Measurements from ENCODE around the gene KIF16B.

Gene KIF16B

DNA sequence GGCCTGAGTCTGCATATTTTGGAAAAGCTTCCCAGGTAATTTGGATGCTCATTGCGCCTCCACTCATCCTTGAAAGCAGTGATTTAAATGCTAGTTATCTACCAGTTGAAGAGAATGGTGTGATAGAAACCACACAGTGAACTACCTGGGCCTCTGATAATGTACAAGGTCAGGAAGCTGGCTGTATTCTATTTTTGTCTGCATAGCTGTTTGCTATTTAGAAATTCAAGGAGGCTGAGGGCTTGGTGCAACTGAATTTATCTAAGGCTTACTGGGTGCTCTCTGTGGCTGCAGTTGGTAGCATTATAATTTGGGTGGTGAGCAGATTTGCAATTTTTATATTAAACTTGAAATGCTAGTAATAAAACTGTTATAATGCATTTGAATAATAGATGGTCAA lies 245.6 kb downstream of the KIF16B start:
- DNase-seq, result no peak

DNA sequence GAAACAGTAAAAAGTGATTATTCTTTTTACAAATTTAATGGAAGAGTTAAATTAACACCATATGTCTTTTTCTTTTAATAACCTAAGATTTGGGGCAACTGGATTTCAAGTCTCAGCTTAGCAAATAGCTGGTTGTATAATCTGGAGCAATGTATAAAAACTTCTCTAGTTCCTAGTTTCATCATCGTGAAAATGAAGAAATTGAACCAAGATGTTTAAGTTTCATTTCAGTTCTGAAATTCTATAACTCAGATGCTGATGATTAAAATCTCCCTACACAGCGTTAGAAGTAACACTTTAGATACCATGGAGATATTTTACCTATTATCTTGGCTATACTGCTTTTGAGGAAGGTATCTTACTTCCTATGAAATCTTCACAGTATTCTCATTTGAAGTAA lies 252.0 kb downstream of the KIF16B start:
- DNase-seq, result no peak

DNA sequence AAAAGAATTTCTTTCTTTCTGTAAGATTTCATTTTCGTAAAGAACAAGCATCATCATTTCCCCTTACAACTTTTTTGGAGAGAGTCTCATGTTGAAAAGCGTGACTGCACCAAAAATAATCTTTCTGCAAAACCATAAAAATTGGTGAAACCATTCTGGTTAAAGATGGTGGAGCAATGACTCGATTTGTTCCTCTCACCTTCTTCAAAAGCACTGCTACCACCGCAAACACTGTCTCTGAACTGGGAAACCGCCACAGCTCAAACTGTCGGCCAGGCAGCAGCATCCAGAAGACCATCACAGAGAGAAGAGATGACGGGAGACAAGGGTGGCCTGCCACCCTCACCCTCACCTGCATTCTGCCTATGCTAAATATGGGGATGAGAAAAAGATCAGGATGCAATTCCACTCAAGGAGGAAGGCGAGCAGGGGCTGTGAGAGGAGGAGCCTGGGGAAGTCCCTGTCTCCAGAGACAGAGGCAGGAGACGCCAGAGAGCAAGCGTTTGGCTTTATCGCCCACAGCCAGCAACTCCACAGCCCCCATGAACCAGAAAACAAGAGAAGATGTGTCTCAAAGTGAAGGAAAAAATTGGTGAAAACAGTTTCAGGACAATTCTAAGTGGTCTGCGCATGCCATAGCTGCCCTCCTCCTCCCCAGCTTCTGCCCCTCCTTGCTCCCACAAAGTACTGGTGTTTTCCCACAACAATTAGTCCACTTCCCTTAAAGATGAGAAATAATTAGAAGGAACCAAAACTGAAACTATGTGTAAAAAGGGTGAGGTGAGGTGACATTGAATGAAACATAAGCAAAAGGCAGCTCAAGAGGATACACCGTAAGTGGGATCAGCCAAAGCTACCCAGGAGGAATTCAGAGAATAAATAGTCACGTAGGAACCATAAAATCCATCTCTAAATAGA lies 255.5 kb downstream of the KIF16B start:
- DNase-seq, result no peak

DNA sequence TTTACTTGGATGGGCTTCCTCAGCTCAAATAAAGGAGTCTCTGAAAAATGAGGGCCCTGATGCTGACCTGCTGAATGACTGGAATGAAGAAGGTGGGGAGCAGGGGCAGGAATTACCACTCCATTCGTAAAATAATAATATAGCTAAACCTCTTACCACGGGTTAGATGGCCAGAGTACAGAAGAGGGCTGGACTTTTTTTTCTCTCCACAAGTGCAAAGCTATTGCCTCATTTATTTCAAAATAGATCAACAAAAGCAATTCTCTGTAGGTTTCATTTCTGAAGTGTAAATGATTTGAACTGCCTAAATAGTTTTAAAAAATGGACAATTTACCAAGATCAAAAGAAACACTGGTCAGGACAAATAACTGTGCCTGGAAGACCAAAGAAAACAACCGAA lies 256.7 kb downstream of the KIF16B start:
- DNase-seq, result no peak

DNA sequence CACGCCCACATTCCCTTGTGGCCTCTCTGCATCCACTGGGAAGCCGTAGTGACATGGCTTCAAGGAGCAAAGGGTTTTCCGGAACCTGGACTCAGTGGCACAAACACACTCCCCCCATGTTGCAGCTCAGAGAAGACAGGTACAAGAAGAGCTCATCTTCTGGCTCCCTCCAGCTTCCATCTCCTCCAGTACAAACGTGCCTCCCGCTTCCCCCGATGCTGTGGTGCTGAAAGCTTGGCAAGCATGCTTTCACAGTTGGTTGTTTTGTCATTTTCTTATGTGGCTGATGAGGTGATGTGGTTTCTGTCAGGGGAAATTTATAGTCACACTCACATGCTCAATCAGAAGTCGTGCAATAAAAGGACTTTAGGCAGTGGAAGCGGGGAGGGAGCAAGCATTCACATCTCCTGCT lies 258.5 kb downstream of the KIF16B start:
- no peak for DNase-seq

DNA sequence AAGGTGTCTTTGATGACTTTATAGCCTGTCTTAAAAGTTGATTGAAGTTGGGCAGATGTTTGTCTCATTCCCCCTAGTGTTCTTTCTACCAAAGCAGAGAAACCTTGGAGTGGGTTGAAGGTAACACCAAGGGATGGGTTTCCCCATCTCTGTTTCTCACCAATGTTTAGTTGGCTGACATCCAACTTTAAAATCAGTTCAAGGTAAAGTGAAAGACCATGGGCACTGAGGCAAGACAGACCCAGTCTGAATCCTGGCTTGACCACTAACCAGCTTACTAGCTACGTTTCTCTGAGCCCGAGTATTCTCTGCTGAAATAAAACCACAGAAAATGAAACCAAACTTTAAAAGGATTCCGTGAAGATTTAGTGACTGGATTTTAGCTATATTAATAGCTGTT lies 258.9 kb downstream of the KIF16B start:
- no peak for DNase-seq

DNA sequence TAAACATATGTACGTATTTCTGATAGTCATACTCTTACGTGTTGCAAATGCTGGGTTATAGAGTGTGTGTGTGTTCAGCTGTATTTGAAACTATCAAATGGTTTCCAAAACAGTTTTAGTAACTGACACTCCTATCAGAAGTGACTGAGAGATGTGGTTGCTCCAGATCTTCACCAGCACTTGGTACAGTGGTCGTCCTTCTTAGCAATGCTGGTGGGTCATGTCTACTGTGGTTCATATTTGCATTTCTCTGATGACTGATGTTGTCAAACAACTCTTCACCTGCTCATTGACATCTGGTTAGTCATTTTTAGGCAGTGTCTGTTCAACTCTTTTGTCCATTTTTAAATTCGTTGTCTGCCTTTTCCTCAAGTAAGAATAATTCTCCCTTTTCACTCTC lies 259.3 kb downstream of the KIF16B start:
- DNase-seq, result no peak

DNA sequence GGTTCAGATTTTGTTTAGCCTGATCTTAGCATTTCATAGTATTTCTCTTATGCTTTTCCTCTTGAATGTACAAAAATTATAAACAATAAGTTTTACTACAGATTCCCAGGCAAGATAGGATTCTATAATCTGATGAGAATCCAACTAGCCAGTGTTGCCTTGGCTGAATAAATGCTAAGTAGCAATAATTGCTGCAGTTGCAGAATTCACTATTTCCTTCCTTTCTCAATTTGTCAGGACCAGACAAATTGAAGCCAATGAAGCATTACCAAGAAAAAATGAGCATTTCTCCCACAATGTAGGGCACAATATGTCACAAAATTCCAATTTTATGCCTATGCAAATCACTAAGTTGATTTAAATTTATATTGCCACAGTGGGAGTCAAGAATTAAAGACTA lies 260.2 kb downstream of the KIF16B start:
- DNase-seq, result no peak

DNA sequence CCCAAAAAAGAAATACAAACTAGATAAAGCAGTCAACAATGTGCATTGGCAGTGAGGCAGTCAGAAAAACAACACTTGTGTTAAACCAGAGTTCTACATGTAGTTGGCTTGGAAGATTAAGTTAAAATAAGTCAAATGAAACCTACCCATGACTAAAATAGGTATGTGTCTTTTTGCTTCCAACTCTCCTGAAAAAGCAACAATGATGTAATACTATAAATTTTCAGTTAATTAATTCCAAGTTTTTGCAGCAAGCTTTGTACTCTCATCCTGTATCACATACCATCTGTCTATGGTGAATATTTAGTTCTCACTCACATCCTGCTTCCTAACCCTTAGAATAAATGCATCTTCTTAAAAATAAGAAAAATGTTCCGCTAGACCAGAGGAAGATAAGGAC lies 261.5 kb downstream of the KIF16B start:
- DNase-seq, result peak; percentile 9

DNA sequence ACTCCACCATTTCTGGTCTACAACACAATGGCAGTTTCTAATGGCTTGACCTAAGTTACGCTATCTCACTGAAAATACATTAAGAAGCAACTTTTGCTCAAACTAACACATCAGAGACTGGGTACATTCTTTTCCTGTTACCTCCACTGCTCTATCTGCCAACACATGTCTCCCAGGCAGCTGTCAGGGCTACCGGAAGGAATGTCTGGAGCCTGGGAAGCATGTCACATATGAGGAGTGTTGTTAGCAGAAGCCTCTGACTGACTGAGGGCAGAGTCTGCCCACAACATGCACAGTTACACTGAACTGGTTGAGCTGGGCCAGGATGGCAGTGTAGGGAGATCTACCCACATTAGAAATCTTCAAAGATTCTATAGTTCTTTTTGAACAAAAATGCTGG lies 264.5 kb downstream of the KIF16B start:
- DNase-seq, result no peak

DNA sequence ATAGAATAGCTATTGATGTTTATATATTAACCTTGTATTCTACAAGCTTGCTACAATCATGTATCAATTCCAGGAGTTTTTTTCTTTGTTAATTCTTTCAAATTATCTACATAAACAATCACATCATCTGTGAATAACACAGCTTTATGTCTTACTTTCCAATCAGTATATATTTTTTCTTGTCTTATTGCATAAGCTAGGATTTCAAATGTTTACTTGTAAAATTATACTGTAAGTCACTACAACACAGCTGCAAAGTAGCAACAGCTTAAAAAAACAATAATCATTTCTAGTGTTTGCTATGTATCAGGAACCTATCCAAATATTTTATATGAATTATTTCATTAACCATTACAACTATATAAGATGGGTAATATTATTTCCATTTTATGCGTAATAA lies 270.4 kb downstream of the KIF16B start:
- DNase-seq, result no peak

DNA sequence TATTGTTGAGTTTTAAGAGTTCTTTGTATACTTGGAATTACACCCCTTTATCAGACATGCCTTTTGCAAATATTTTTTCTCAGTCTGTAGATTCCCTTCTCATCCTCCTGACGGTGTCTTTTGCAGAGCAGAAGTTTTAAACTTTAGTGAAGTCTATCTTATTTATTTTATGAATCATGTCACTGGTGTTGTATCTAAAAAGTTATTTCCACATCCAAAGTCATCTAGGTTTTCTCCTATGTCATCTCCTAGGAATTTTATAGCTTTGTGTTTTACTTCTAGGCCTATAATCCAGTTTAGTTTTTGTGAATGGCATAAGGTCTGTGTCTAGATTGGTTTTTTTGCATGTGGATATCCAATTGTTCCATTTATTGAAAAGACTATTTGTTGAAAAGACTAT lies 271.3 kb downstream of the KIF16B start:
- DNase-seq, result no peak

DNA sequence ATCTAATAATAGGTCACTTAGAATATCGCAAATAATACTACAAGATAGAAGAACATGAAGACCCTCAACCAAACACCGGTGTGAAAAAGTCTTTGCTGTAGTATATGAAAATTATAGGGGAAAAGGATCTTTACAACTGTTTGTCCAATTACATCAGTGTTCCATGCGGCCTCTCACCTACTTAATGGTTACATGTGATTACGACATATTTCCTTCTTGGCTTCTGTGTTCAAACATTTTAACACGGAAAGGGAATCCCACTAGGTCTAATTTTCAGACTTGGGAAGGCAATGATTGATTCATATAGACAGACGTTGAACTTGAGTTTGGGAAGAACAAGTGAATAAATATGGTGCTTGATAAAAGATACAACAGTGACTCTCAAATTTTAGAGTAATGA lies 273.4 kb downstream of the KIF16B start:
- DNase-seq, result no peak

DNA sequence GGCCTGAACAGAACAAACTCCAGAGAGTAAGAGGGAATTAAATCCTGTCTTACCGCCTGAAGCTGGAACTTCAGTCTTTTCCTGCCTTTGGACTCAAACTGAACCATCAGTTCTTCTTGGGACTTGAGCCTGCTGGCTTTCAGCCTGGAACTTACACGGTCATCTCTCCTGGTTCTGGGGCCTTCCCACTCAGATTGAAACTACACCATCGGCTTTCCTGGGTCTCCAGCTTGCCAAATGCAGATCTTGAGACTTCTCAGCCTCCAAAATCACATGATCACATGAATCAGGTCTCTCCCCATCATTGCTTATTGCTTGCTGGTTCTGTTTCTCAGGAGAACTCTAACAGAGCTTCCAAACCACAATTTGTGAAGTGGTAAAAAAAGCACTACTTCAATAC lies 276.3 kb downstream of the KIF16B start:
- no peak for DNase-seq

DNA sequence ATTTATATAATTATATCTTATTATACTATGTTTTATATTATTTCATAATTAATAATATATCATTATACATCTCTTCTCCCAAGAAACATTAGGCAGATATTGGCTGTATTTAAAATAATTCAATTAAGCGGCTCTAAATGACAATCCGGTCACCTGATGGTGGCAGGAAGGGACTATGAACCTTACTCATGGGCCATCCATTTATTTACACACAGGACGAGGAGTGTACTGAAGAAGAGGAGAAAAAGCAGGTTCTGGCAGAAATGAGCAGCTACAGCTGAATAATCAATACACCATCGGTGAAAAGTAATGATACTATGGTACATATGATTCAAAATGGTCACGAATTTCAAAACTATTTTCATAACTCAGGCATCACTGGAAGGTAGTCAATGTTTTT lies 277.7 kb downstream of the KIF16B start:
- DNase-seq, result no peak

DNA sequence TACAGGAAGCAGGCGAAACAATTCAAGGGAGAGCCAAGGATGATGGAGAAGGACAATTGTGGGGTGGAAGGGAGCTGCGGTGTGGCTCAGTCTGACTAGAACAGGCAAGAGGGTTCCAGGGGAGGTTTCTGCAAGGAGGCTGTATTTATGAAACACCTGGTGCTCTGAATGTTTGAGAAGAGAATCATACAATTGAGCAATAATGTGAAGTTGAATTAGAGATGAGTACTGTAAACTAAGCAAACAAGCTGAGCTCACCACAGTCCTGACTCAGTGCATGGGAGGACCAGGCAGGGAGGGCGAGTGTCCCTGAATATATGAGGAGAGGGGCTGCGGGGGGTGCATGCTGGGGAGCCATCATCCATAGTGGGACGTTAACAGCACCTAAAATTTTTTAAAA lies 279.7 kb downstream of the KIF16B start:
- DNase-seq, result no peak

DNA sequence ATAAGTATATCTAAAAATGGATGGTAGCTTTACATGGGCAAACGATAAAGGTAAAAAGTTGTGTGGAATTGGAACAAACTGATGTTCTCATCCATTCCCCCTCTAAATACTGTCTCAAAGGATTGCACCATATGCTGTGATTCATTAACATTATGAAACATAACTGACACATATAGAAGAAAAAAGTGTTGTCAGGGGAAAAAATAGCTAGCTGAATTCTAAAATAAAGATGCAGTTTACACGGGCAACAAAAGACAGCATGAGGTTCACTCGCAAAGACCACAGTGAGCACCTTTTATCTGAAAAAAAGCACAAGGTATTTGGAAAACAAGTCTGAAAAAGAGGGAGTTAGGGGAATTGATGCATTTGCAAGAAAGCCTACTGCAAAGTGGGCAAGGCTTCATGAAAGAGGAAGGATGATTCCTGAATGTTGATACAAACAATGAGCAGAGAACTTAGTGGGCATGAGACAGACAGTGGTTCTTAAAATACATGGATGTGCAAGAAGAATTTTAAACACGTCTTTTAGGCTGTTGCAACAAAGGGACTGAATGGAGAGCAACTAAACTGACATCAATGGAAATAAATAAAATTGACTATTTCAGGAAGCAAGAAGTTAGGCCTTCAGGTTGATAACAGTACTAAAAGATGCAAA lies 280.9 kb downstream of the KIF16B start:
- DNase-seq, result no peak

DNA sequence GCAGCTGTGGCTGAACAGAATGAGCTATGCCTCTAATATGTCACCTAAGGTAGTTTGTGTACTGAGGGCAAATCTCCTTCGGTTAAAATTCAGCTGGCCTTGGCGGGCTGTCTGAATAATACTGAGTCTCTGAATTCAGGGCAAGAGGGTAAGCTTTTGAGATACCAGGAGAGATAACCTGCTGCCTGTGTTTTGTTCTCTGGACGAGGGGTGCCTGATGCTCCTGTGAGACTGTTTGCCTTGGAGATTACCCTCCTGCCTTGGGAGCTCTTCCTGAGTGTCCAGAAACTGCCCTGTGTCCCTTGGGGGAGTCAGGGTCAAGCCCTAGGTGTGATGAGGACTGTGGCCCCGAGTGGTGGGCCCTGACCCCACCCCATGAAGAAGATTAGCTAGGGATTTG lies 282.9 kb downstream of the KIF16B start:
- no peak for DNase-seq

DNA sequence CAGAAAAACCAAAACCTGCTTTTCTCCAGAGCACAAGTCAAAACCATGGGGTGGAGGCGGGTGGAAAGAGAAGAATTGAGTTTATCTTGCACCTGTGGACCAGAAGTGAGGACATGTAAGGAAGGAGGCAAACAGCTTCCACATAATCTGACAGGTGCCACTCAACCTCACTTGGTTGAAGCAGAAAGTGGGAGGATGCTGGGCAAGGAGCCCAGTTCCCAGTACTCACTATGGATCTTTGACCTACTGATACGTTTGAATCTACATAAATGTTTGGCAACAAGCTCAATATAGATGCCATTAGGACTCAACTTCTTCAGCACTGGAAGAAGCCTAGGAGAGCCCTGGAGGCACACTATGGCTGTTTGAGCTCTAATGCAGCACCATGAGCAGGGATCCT lies 285.5 kb downstream of the KIF16B start:
- no peak for DNase-seq

DNA sequence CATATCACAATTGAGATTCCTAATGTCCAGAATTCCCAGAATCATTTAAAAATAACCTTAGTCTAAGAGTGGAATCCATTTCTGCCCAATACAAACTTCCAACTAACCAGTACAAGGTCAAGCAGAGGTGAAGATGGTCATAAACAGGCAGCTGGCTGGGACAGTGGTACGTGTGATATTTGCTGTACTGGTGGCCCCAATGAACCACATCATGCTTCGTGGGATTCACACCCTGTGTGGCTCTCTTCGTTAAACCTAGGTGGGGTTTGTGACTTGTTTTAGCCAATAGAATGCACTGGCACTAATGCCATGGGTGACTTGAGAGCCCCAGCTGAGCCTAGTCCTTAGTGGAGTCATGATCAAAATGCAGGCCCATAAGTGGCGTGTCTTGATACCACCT lies 286.6 kb downstream of the KIF16B start:
- DNase-seq, result no peak

DNA sequence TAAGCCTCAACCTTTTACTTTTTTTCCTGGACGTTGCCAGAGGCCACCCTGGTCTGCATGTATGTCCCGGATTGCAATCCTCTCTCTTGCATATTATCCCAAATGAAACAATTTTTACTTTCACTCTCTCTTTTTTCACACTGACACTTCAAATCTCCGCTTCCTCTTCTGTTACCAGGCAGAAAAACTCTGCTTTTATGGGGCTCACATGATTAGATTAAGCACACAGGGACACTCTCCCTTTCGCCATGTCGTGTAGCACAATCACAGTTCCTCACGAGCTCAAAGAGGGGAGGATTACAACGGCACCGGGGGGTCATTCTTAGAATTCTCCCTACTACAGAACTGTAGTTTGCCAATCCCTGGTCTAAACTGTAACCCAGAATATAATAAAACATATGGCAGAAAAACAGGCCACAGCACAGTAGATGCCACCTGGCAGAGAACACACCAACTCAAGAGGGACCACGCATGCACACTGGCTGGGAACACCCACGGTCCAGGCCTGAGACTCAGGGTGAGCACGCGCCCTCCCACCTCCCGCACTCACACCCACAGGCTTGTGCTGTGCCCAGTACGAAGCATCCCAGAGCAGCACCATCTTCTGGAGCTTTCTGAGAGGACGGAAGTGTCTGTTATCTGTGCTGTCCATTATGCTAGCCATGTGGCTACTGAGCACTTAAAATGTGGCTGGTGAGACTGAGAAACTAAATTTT lies 288.7 kb downstream of the KIF16B start:
- no peak for DNase-seq

DNA sequence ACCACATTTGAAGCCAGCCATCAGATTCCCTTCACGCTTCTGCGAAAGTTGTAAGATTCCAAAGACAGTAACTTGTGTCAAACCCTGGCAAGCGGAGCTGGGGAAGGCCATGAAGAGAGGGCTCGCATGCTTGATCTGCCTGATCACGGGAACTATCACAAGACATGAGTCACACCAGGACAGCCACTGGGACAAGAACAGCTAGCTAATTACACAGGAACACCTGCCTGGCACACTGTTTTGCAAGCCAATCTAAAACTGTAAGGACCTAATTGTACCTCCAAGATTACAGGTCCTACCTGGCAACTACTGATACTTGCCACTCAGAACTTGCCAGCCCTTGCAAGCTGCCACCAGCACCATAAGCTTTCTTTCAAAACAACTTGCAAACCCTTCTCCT lies 289.3 kb downstream of the KIF16B start:
- no peak for DNase-seq

DNA sequence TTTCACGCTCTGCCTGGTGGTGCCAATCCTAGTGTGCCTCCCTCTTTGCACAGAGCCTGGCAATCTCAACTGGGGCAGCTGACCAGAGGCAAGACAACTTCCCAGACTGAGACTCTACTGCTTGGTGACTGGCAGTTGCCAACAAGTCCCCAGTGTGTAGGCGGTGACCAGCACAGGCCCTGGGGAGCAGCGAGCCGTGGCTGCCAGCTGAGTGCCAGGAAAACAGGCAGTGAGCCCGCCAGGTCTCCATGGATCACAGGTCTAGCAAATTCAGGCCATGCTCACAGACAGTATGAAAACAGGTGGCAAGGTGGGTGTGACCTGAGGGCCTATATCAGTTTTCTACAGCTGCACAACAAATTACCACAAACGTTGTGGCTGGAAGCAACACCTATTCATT lies 289.9 kb downstream of the KIF16B start:
- DNase-seq, result no peak

DNA sequence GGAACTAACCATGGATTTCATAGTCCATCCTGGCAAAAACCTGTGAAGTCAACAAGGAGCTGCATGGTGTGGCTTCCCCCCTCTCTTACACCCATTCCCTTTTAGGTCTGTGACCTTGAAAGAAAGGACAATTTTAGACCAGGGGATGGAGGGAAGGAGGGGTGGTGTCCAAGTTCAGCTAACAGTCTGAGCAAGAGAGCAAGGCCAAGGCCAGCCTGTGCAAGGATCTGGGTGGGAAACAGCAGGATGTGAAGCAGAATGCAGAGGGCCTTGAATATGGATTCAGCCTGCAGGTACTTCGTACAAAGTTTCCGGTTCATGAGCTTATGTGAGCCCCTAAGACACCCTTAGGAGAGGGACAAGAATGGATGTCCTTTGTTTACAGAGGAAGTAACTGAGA lies 293.0 kb downstream of the KIF16B start:
- no peak for DNase-seq

Measured in DMS 273 treated with DMSO at 0.1 percent for 48 hours (cell line).